ENCODE data around the gene BLTP1. TPM values are rescaled to one million over a fixed set of nuclear protein-coding genes. Genes with fewer than 3 reads are reported as not detected.

The BLTP1 gene
- total and polyA plus RNA-seq, 2 experiments from 2014 or later: 12.9 to 62.5 TPM

DNA sequence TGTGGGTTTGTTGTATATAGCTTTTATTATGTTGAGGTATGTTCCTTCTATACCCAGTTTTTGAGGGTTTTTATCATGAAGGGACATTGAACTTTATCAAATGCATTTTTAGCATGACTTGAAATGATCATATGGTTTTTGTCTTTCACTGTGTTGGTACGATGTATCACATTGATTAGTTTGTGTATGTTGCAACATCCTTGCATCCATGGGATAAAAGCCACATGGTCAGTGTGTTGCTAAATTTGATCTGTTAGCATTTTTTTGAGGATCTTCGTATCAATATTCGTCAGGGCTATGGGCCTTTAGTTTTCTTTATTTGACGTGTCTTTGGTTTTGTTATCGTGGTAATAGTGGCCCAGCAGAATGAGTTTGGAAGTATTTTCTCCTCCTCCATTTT, 11.3 kb upstream of the BLTP1 start:
- Histone ChIP-seq H2AFZ (no peak overlapping the region), H3F3A (replicated peaks; ENCODE audit: low read depth) (no peaks in the 10 kb centered on the region), H3K4me2 (no peak overlapping the region), H3K27ac (ENCODE audit: low read depth) (no peak overlapping the region), H4K20me1 (replicated peaks; ENCODE audit: insufficient read depth) (no peaks in the 10 kb centered on the region), H3K4me1 (ENCODE audit: insufficient read depth) (no peaks in the 10 kb centered on the region), H3K9me2 (ENCODE audit: insufficient read depth) (no peaks in the 10 kb centered on the region), H3K79me2 (replicated peaks; ENCODE audit: insufficient read depth) (no peaks in the 10 kb centered on the region), H3K36me3 (ENCODE audit: insufficient read depth) (no peaks in the 10 kb centered on the region), H3K27me3 (ENCODE audit: insufficient read depth) (no peaks in the 10 kb centered on the region), H3K4me3 (no peak overlapping the region)
- Mint-ChIP-seq H3K36me3 (ENCODE audit: low read depth) (no peaks in the 10 kb centered on the region), H3K27me3 (ENCODE audit: insufficient read depth, low read depth, poor library complexity) (peaks cover 3% of the 10 kb centered on the region), H3K4me1 (no peaks in the 10 kb centered on the region), H3K27ac (no peak overlapping the region), H3K9me3 (no peaks in the 10 kb centered on the region), H3K4me3 (no peak overlapping the region)
- no peak for TF ChIP-seq ZNF114 (CRISPR knock-in tag; IDR thresholded peaks at IDR 0.05)
- no peak for TF ChIP-seq CREB1 (CRISPR knock-in tag; IDR thresholded peaks at IDR 0.05; ENCODE audit: low read depth)
- no peak for TF ChIP-seq EZH2phosphoT487 (IDR thresholded peaks at IDR 0.05; ENCODE audit: unreplicated experiment)
- TF ChIP-seq POLR2AphosphoS5 (IDR thresholded peaks at IDR 0.05; ENCODE audit: low read depth): no peak
- no peak for TF ChIP-seq STAT1 (IDR thresholded peaks at IDR 0.05; ENCODE audit: unreplicated experiment)
- TF ChIP-seq, protein P1, sequence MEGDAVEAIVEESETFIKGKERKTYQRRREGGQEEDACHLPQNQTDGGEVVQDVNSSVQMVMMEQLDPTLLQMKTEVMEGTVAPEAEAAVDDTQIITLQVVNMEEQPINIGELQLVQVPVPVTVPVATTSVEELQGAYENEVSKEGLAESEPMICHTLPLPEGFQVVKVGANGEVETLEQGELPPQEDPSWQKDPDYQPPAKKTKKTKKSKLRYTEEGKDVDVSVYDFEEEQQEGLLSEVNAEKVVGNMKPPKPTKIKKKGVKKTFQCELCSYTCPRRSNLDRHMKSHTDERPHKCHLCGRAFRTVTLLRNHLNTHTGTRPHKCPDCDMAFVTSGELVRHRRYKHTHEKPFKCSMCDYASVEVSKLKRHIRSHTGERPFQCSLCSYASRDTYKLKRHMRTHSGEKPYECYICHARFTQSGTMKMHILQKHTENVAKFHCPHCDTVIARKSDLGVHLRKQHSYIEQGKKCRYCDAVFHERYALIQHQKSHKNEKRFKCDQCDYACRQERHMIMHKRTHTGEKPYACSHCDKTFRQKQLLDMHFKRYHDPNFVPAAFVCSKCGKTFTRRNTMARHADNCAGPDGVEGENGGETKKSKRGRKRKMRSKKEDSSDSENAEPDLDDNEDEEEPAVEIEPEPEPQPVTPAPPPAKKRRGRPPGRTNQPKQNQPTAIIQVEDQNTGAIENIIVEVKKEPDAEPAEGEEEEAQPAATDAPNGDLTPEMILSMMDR (conservative IDR thresholded peaks at IDR 0.05; ENCODE audit: low read depth in 2 of 2): no peak
- no peak for TF ChIP-seq NANOG (IDR thresholded peaks at IDR 0.05; ENCODE audit: borderline replicate concordance)
- no peak for TF ChIP-seq JUNB (IDR thresholded peaks at IDR 0.05; ENCODE audit: unreplicated experiment)
- no peak for TF ChIP-seq EZH2 (IDR thresholded peaks at IDR 0.05; ENCODE audit: low read depth, unreplicated experiment)
- TF ChIP-seq, protein P2, sequence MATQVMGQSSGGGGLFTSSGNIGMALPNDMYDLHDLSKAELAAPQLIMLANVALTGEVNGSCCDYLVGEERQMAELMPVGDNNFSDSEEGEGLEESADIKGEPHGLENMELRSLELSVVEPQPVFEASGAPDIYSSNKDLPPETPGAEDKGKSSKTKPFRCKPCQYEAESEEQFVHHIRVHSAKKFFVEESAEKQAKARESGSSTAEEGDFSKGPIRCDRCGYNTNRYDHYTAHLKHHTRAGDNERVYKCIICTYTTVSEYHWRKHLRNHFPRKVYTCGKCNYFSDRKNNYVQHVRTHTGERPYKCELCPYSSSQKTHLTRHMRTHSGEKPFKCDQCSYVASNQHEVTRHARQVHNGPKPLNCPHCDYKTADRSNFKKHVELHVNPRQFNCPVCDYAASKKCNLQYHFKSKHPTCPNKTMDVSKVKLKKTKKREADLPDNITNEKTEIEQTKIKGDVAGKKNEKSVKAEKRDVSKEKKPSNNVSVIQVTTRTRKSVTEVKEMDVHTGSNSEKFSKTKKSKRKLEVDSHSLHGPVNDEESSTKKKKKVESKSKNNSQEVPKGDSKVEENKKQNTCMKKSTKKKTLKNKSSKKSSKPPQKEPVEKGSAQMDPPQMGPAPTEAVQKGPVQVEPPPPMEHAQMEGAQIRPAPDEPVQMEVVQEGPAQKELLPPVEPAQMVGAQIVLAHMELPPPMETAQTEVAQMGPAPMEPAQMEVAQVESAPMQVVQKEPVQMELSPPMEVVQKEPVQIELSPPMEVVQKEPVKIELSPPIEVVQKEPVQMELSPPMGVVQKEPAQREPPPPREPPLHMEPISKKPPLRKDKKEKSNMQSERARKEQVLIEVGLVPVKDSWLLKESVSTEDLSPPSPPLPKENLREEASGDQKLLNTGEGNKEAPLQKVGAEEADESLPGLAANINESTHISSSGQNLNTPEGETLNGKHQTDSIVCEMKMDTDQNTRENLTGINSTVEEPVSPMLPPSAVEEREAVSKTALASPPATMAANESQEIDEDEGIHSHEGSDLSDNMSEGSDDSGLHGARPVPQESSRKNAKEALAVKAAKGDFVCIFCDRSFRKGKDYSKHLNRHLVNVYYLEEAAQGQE (IDR thresholded peaks at IDR 0.05; ENCODE audit: unreplicated experiment): no peak
- TF ChIP-seq ETS1 (IDR thresholded peaks at IDR 0.05): no peak
- no peak for TF ChIP-seq ZNF331 (CRISPR knock-in tag; IDR thresholded peaks at IDR 0.05; ENCODE audit: low read depth)
- no peak for TF ChIP-seq ZNF462 (CRISPR knock-in tag; IDR thresholded peaks at IDR 0.05)
- ATAC-seq: no peak
- no peak for DNase-seq (ENCODE audit: low spot score)
